ENCODE data around the gene SLC6A2.

DNA sequence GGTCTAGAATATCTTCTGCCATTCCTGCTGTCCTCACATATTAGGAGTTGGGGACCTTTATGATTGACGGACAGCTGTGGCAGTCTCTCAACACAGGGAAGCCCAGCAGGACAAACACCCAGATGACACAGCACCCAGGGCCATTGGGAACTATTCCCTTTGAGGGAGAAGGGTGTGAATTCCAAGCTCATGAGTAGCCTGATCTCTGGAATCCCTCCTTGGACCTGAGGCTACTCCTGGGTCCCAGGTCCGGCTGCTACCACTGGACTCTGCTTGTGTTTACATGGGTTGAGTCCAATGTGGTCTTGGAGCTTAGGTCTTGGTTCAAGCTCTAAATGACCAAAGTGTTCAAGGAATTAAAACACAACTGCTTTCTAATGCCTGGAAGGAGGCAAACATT is 78.9 kb downstream of the SLC6A2 start:
- TF ChIP-seq, protein P1, sequence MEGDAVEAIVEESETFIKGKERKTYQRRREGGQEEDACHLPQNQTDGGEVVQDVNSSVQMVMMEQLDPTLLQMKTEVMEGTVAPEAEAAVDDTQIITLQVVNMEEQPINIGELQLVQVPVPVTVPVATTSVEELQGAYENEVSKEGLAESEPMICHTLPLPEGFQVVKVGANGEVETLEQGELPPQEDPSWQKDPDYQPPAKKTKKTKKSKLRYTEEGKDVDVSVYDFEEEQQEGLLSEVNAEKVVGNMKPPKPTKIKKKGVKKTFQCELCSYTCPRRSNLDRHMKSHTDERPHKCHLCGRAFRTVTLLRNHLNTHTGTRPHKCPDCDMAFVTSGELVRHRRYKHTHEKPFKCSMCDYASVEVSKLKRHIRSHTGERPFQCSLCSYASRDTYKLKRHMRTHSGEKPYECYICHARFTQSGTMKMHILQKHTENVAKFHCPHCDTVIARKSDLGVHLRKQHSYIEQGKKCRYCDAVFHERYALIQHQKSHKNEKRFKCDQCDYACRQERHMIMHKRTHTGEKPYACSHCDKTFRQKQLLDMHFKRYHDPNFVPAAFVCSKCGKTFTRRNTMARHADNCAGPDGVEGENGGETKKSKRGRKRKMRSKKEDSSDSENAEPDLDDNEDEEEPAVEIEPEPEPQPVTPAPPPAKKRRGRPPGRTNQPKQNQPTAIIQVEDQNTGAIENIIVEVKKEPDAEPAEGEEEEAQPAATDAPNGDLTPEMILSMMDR (IDR thresholded peaks at IDR 0.05; ENCODE audit: borderline replicate concordance, extremely low read depth, low read length, poor library complexity, severe bottlenecking), result no peak
- TF ChIP-seq EZH2 (IDR thresholded peaks at IDR 0.05; ENCODE audit: borderline replicate concordance, low read depth, low read length, severe bottlenecking), result no peak

Measured in DND-41 (cell line).